IMR-90 (cell line): ENCODE measurements around the gene DPH3.

Experiments
- CHD1 ChIP-seq: IDR thresholded peaks from 2 replicates; pipeline ENCODE4 v1.6.1; 2012; ENCODE audit warnings: low read depth, low read length, improper control_type of control experiment
- MXI1 ChIP-seq: IDR thresholded peaks from 2 replicates; pipeline ENCODE4 v1.6.1; 2012; ENCODE audit warnings: low read depth, mild to moderate bottlenecking, low read length, moderate library complexity, borderline replicate concordance
- POLR2A ChIP-seq: IDR thresholded peaks from 2 replicates; pipeline ENCODE4 v1.6.1; 2012; ENCODE audit warnings: mild to moderate bottlenecking, low read depth, low read length
- RCOR1 ChIP-seq: IDR thresholded peaks from 2 replicates; pipeline ENCODE4 v1.6.1; 2012; ENCODE audit warnings: mild to moderate bottlenecking, low read length, improper control_type of control experiment; ENCODE audit not compliant: insufficient replicate concordance
- TF ChIP-seq, protein P1 (sequence below): conservative IDR thresholded peaks from 2 replicates; pipeline ENCODE4 v1.5.1; 2012; ENCODE audit warnings: mild to moderate bottlenecking, low read depth, low read length, improper control_type of control experiment

DNA sequence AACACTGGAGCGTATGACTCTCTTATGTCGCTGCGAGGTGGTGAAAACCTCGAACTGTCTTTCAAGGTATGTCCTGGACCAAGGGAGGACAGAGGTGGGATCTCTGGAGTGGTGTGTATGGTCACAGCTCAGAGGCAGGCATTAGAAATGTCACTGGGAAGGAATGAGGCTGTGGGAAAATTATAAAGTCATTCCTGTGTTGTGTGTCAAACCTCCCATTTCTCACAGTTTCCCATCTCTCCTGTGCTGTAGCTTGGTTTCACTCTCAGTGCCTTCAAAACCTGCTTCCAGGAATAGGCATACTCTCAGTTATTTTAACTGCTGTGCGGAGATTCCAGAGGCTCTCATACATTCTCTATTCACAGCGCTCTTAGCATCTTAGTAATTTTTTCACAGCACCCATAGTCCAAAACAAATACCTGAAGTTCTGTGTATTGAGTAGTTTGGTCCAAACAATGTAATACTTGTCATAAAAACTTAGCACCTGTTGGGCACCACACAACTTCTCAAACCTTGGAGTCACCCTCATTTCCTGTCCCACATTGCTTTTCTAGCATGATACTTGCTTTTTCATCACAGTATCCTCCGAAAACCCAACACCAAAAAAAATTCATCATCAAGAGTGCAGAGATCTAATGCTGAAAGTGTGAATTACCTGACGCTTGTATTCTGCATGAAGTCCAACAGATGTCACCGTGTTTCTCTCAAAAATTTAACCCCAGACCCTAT lies 53.4 kb downstream of the DPH3 start:
- no peak for TF ChIP-seq POLR2A
- TF ChIP-seq, protein P1, sequence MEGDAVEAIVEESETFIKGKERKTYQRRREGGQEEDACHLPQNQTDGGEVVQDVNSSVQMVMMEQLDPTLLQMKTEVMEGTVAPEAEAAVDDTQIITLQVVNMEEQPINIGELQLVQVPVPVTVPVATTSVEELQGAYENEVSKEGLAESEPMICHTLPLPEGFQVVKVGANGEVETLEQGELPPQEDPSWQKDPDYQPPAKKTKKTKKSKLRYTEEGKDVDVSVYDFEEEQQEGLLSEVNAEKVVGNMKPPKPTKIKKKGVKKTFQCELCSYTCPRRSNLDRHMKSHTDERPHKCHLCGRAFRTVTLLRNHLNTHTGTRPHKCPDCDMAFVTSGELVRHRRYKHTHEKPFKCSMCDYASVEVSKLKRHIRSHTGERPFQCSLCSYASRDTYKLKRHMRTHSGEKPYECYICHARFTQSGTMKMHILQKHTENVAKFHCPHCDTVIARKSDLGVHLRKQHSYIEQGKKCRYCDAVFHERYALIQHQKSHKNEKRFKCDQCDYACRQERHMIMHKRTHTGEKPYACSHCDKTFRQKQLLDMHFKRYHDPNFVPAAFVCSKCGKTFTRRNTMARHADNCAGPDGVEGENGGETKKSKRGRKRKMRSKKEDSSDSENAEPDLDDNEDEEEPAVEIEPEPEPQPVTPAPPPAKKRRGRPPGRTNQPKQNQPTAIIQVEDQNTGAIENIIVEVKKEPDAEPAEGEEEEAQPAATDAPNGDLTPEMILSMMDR: no peak
- no peak for TF ChIP-seq RCOR1
- no peak for TF ChIP-seq CHD1
- no peak for TF ChIP-seq MXI1
